CD14-positive monocyte (primary cell): Measurements from ENCODE around the gene MLLT10. TPM values are rescaled to one million over a fixed set of nuclear protein-coding genes. Genes with fewer than 3 reads are reported as not detected.
"Not testable (repeated sequence)": the region's sequence is repeated elsewhere in the genome, so short reads cannot be mapped to it uniquely, and the experiment has no call there.

ENCODE experiments used
- DNase-seq, 3 donors: peaks; one replicate each; pipeline ENCODE4 v3.0.0-alpha.2; 2011 to 2022
- H2AFZ ChIP-seq: 2 replicates; pipeline ENCODE4 v1.6.0; 2012; ENCODE audit warnings: mild to moderate bottlenecking, low read depth, low read length, inconsistent platforms; ENCODE audit not compliant: insufficient read depth, poor library complexity, severe bottlenecking
- H3K27ac ChIP-seq, 2 donors: 1 replicate in 1 of 2; 2 replicates in 1 of 2; pipeline ENCODE4 v1.5.1; 2012 to 2013; ENCODE audit warnings: low read length in 2 of 2, control low read depth in 1 of 2, inconsistent platforms in 1 of 2, low read depth in 1 of 2, mild to moderate bottlenecking in 1 of 2
- H3K27me3 ChIP-seq, 2 donors: one replicate each; pipeline versions ENCODE4 v1.6.0 to v1.6.1; 2011 to 2013; ENCODE audit warnings: low read length in 2 of 2; ENCODE audit not compliant: control insufficient read depth in 2 of 2, insufficient read depth in 2 of 2
- H3K36me3 ChIP-seq, 2 donors: replicated peaks in 1 of 2; 1 replicate in 1 of 2; 2 replicates in 1 of 2; pipeline versions ENCODE4 v1.5.1 to v1.6.1; 2012 to 2013; ENCODE audit warnings: low read length in 2 of 2, control low read depth in 1 of 2, inconsistent platforms in 1 of 2, mild to moderate bottlenecking in 1 of 2; ENCODE audit not compliant: insufficient read depth in 2 of 2, control insufficient read depth in 1 of 2
- H3K4me1 ChIP-seq, 2 donors: 1 replicate in 1 of 2; 2 replicates in 1 of 2; pipeline versions ENCODE4 v1.5.1 to v1.6.1; 2012 to 2013; ENCODE audit warnings: low read length in 2 of 2, control low read depth in 1 of 2, inconsistent platforms in 1 of 2, mild to moderate bottlenecking in 1 of 2, moderate library complexity in 1 of 2; ENCODE audit not compliant: insufficient read depth in 2 of 2, control insufficient read depth in 1 of 2
- H3K4me2 ChIP-seq: replicated peaks from 2 replicates; pipeline ENCODE3; 2012; ENCODE audit warnings: low read length, moderate library complexity, mild to moderate bottlenecking; ENCODE audit not compliant: poor library complexity, severe bottlenecking; ENCODE audit errors: extremely low read depth
- H3K4me3 ChIP-seq, 3 experiments: fragments of 200-600 bp in 1 of 3; sonication (generic) in 1 of 3; replicated peaks in 1 of 3; 1 replicate in 2 of 3; 2 replicates in 1 of 3; pipeline ENCODE4 v1.5.1; 2011 to 2013; ENCODE audit warnings: low read length in 3 of 3, mild to moderate bottlenecking in 3 of 3, control low read depth in 2 of 3, low read depth in 2 of 3, inconsistent platforms in 1 of 3, moderate library complexity in 1 of 3
- H3K79me2 ChIP-seq: 2 replicates; pipeline ENCODE4 v1.6.0; 2012; ENCODE audit warnings: mild to moderate bottlenecking, control low read depth, inconsistent platforms, low read length, moderate library complexity; ENCODE audit not compliant: insufficient read depth
- H3K9ac ChIP-seq: 2 replicates; pipeline ENCODE4 v1.6.0; 2017; ENCODE audit warnings: low read length, mild to moderate bottlenecking; ENCODE audit not compliant: insufficient read depth, poor library complexity, severe bottlenecking
- H3K9me3 ChIP-seq, 2 donors: replicated peaks in 1 of 2; 1 replicate in 1 of 2; 2 replicates in 1 of 2; pipeline versions ENCODE4 v1.5.1 to v1.6.1; 2012 to 2013; ENCODE audit warnings: low read length in 2 of 2, control low read depth in 1 of 2; ENCODE audit not compliant: control insufficient read depth in 1 of 2, insufficient read depth in 1 of 2
- H4K20me1 ChIP-seq: 2 replicates; pipeline ENCODE4 v1.6.0; 2012; ENCODE audit warnings: mild to moderate bottlenecking, low read length, control low read depth, moderate library complexity; ENCODE audit not compliant: insufficient read depth
- H3K27ac Mint-ChIP-seq, 7 donors: one replicate each; pipeline ENCODE4 v1.8.0; 2020; ENCODE audit warnings: mild to moderate bottlenecking in 7 of 7, mixed read lengths in 7 of 7, moderate library complexity in 6 of 7, inconsistent platforms in 2 of 7
- H3K27me3 Mint-ChIP-seq, 3 donors: one replicate each; pipeline ENCODE4 v1.8.0; 2021 to 2022; ENCODE audit warnings: low read depth in 3 of 3, mild to moderate bottlenecking in 3 of 3, mixed read lengths in 3 of 3, moderate library complexity in 3 of 3, inconsistent platforms in 1 of 3
- H3K36me3 Mint-ChIP-seq, 2 donors: one replicate each; pipeline ENCODE4 v1.8.0; 2020; ENCODE audit warnings: mixed read lengths in 2 of 2, inconsistent platforms in 1 of 2, mild to moderate bottlenecking in 1 of 2
- H3K4me1 Mint-ChIP-seq: one replicate; pipeline ENCODE4 v1.8.0; 2020; ENCODE audit warnings: mild to moderate bottlenecking, mixed read lengths
- H3K4me3 Mint-ChIP-seq, 2 donors: one replicate each; pipeline ENCODE4 v1.8.0; 2020; ENCODE audit warnings: mild to moderate bottlenecking in 2 of 2, mixed read lengths in 2 of 2, moderate library complexity in 1 of 2
- H3K9me3 Mint-ChIP-seq, 7 donors: one replicate each; pipeline ENCODE4 v1.8.0; 2020 to 2022; ENCODE audit warnings: mixed read lengths in 7 of 7, mild to moderate bottlenecking in 6 of 7, moderate library complexity in 6 of 7, inconsistent platforms in 2 of 7
- CTCF ChIP-seq: fragments of 200-600 bp; IDR thresholded peaks from one replicate; pipeline ENCODE4 v1.8.0; 2022; ENCODE audit warnings: antibody characterized with exemption, mild to moderate bottlenecking
- WGBS: methylation state at CpG from one replicate; pipeline ENCODE4 v1.1.5; 2013; ENCODE audit warnings: missing lambda C conversion rate; ENCODE audit not compliant: insufficient coverage; 5-methylcytosine and 5-hydroxymethylcytosine counted together
- intact Hi-C, 2 donors: fragments of 100-400 bp; cut with micrococcal nuclease; formaldehyde crosslinking; loops; one replicate each; pipeline versions ENCODE4 v1.15.0 to v1.15.1; 2023
- polyA plus RNA-seq, 3 donors: library from polyadenylated mRNA; depleted of rRNA in 1 of 3; unstranded in 2 of 3; stranded (reverse) in 1 of 3; fragments of 300-500 nt in 2 of 3; fragments of >200 nt in 1 of 3; fragmentation: Illumina TruSeq in 2 of 3; gene quantifications; 1 replicate in 2 of 3; 2 replicates in 1 of 3; pipeline ENCODE4 v1.2.3, GENCODE V29; 2012 to 2021

The MLLT10 gene
- polyA plus RNA-seq, 3 donors: 4.9 to 39.1 (median 7.5) TPM

- Mint-ChIP-seq H3K9me3 (peaks cover 0 to 3% (median 0%) of the 10 kb centered on the region in 7 donors), H3K4me3 (peak overlapping the region; percentile 90 to 98), H3K4me1 (peaks cover 23% of the 10 kb centered on the region), H3K27me3 (no peaks in the 10 kb centered on the region), H3K36me3 (peaks cover 16 to 32% of the 10 kb centered on the region in 2 donors), H3K27ac (peak overlapping the region; percentile 63 to 89 (median 75))
- H3K79me2 ChIP-seq: peaks cover 43% of the 10 kb centered on the region
- DNase-seq: peak; percentile 49 to 73 (median 57)
- TF ChIP-seq CTCF: no peak
- peak overlapping the region; percentile 78 for H2AFZ ChIP-seq
- H4K20me1 ChIP-seq: peaks cover 35% of the 10 kb centered on the region
- intact Hi-C loops: loop anchor here in 1 of 2 donors (10.0 kb wide), 3 partner anchors 690 to 1910 kb away; partner anchors contain the start of gene BMI1
- peak overlapping the region; percentile 70 to 82 for H3K27ac ChIP-seq
- peaks cover 22 to 34% of the 10 kb centered on the region in 2 donors for H3K36me3 ChIP-seq
- H3K4me2 ChIP-seq: peak overlapping the region; percentile 99
- H3K27me3 ChIP-seq: no peaks in the 10 kb centered on the region
- peak overlapping the region; percentile 55 to 93 (median 74) for H3K4me3 ChIP-seq
- under 1% methylated on average over 67 of the region's 96 CpGs for WGBS
- H3K9me3 ChIP-seq: no peaks in the 10 kb centered on the region
- peaks cover 15 to 21% of the 10 kb centered on the region in 2 donors for H3K4me1 ChIP-seq
- peak overlapping the region; percentile 75 for H3K9ac ChIP-seq
Measured at GRCh38 chr10:21534604-21535493, 817 bp downstream of the MLLT10 start.

- 61% methylated on average over 5 of the region's 9 CpGs for WGBS
- intact Hi-C loops: loop anchor here in 1 of 2 donors (10.0 kb wide), 3 partner anchors 689 to 1909 kb away; partner anchors contain the start of gene BMI1
- no peak for DNase-seq
- Mint-ChIP-seq H3K36me3 (peaks cover 20 to 37% of the 10 kb centered on the region in 2 donors), H3K27ac (peak overlapping the region in 3 of 7 donors; percentile 18 to 53 (median 50)), H3K4me3 (peak overlapping the region; percentile 73 to 86), H3K9me3 (peaks cover 0 to 3% (median 0%) of the 10 kb centered on the region in 7 donors), H3K27me3 (no peaks in the 10 kb centered on the region), H3K4me1 (peaks cover 27% of the 10 kb centered on the region)
- Histone ChIP-seq H3K9ac (peak overlapping the region; percentile 43), H2AFZ (peak overlapping the region; percentile 78), H3K4me3 (peak overlapping the region; percentile 36 to 93 (median 44)), H3K79me2 (peaks cover 43% of the 10 kb centered on the region), H3K27me3 (no peaks in the 10 kb centered on the region), H3K36me3 (peaks cover 26 to 40% of the 10 kb centered on the region in 2 donors), H4K20me1 (peaks cover 35% of the 10 kb centered on the region), H3K27ac (peak overlapping the region in 1 of 2 donors; percentile 28), H3K9me3 (no peaks in the 10 kb centered on the region), H3K4me2 (peak overlapping the region; percentile 99), H3K4me1 (peaks cover 15 to 21% of the 10 kb centered on the region in 2 donors)
- no peak for TF ChIP-seq CTCF
Measured at GRCh38 chr10:21535494-21535965, 1.5 kb downstream of the MLLT10 start.

- H3K36me3 ChIP-seq: peaks cover 30 to 40% of the 10 kb centered on the region in 2 donors
- not testable (repeated sequence) for H3K27ac Mint-ChIP-seq, H3K9me3 Mint-ChIP-seq, H3K4me3 ChIP-seq, H2AFZ ChIP-seq, H3K27ac ChIP-seq, H3K9me3 ChIP-seq, H3K27me3 ChIP-seq, H3K27me3 Mint-ChIP-seq, H3K4me2 ChIP-seq, H3K9ac ChIP-seq, DNase-seq
- Mint-ChIP-seq H3K4me3 (peak overlapping the region in 1 of 2 donors; percentile 73), H3K4me1 (peaks cover 31% of the 10 kb centered on the region), H3K36me3 (peaks cover 23 to 41% of the 10 kb centered on the region in 2 donors)
- H3K4me1 ChIP-seq: peaks cover 15 to 24% of the 10 kb centered on the region in 2 donors
- intact Hi-C loops: loop anchor here in 1 of 2 donors (10.0 kb wide), 3 partner anchors 689 to 1909 kb away; partner anchors contain the start of gene BMI1
- 95% methylated on average over 9 of the region's 9 CpGs for WGBS
- peaks cover 38% of the 10 kb centered on the region for H4K20me1 ChIP-seq
- peaks cover 43% of the 10 kb centered on the region for H3K79me2 ChIP-seq
Measured at GRCh38 chr10:21535976-21536375, 1.9 kb downstream of the MLLT10 start.
